Ovary (tissue), 10 donors: ENCODE results near the gene ARPIN. TPM values are rescaled to one million over a fixed set of nuclear protein-coding genes. Genes with fewer than 3 reads are reported as not detected.
A peak's percentile ranks its signal among the peaks of the same experiment; 100 is the strongest.
"Not testable (repeated sequence)": the region's sequence is repeated elsewhere in the genome, so short reads cannot be mapped to it uniquely, and the experiment has no call there.

Experiments
- DNase-seq, 5 donors: peaks; one replicate each; pipeline ENCODE4 v3.0.0-alpha.2; 2019 to 2020
- H3K27ac ChIP-seq, 2 donors: fragments of 200-600 bp; one replicate each; pipeline versions ENCODE4 v1.5.1 to v1.8.0; 2019 to 2022
- H3K27me3 ChIP-seq: fragments of 200-600 bp; one replicate; pipeline ENCODE4 v1.8.0; 2022
- H3K36me3 ChIP-seq: fragments of 200-600 bp; sonication (generic); one replicate; pipeline ENCODE4 v1.5.1; 2019
- H3K4me1 ChIP-seq: one replicate; pipeline ENCODE4 v1.8.1; 2013; ENCODE audit warnings: mild to moderate bottlenecking, moderate library complexity; ENCODE audit not compliant: insufficient read depth
- H3K4me3 ChIP-seq: fragments of 200-600 bp; sonication (generic); one replicate; pipeline ENCODE4 v1.5.1; 2017
- H3K9me3 ChIP-seq, 2 donors: fragments of 200-600 bp in 1 of 2; sonication (generic) in 1 of 2; one replicate each; pipeline versions ENCODE4 v1.5.1 to v1.8.1; 2013 to 2019; ENCODE audit warnings: mild to moderate bottlenecking in 1 of 2, moderate library complexity in 1 of 2
- EP300 ChIP-seq: sonication (generic); formaldehyde crosslinking; IDR thresholded peaks from one replicate; pipeline ENCODE4 v1.6.1; 2017; ENCODE audit warnings: antibody characterized with exemption
- POLR2A ChIP-seq: fragments of 450-650 bp; IDR thresholded peaks from one replicate; pipeline ENCODE4 v1.6.1; 2017; ENCODE audit warnings: antibody characterized with exemption, mild to moderate bottlenecking, moderate library complexity
- WGBS, 3 donors: extraction: QIAGEN DNeasy Blood & Tissue Kit in 1 of 3; methylation state at CpG; one replicate each; pipeline versions ENCODE4 v1.1.5 to v1.1.7; 2013 to 2017; 5-methylcytosine and 5-hydroxymethylcytosine counted together
- intact Hi-C, 4 donors: fragments of 100-400 bp; cut with DNase I; formaldehyde crosslinking; loops; one replicate each; pipeline versions ENCODE4 v1.11.0 to v1.15.1; 2022 to 2023
- long read RNA-seq, 3 donors: library from polyadenylated mRNA in 2 of 3; unstranded in 2 of 3; transcript quantifications; one replicate each; pipeline ENCODE4 v2.0.0 and lab custom pipeline, GENCODE V29; 2021 to 2026
- polyA plus RNA-seq, 2 donors: library from polyadenylated mRNA; stranded (reverse); fragments of 200-250 nt in 1 of 2; fragments of 350-450 nt in 1 of 2; fragmentation: Illumina TruSeq in 1 of 2; extraction: RNeasy Lipid Tissue Mini Kit (QIAGEN cat#74804) in 1 of 2; gene quantifications; one replicate each; pipeline ENCODE4 v1.2.3, GENCODE V29; 2013 to 2014
- total RNA-seq, 7 donors: library from RNA; depleted of rRNA in 2 of 7; stranded (reverse); fragments of >200 nt in 2 of 7; fragmentation: NEBNext Ultra II Directional in 3 of 7; extraction: Animal tissue kit (Norgen Biotek cat#: 25700) in 3 of 7; gene quantifications; one replicate each; pipeline versions ENCODE4 v1.1.0 to v1.2.4, GENCODE V29; 2016 to 2023
- TF ChIP-seq, protein P1 (sequence below), 3 donors: fragments of 450-650 bp in 2 of 3; fragments of 200-600 bp in 1 of 3; IDR thresholded peaks; one replicate each; pipeline versions ENCODE4 v1.5.1 to v1.8.0; 2016 to 2022; ENCODE audit warnings: antibody characterized with exemption in 3 of 3, mild to moderate bottlenecking in 1 of 3
- donor health status: DM: no; HTN: no; CAD: no; lungs with moderate emphysema.
- donor health status: DM: no; HTN: no; CAD: no.
- donor health status: Bipolar disorder and iron deficiency.
- donor health status: DM: yes; HTN: yes; CAD: no.
- donor health status: DM: no; HTN: no; CAD: no.
- donor health status: DM: yes; HTN: yes; CAD: no.

Gene ARPIN
- total RNA-seq, result 10 to 100 TPM; 14.2 to 36.5 (median 30.8) TPM
- polyA plus RNA-seq, result 10 to 100 TPM; 17.0 to 28.3 TPM
- long read RNA-seq, donor 1, full-length matches to known transcripts, result 48 of 61 reads
- long read RNA-seq, donor 1, partial matches to known transcripts, result 2 of 61 reads
- long read RNA-seq, donor 1, other reads (novel, unspliced or antisense), result 11 of 61 reads
- long read RNA-seq, donor 2, full-length matches to known transcripts, result 7 of 7 reads
- long read RNA-seq, donor 2, partial matches to known transcripts, result 0 of 7 reads
- long read RNA-seq, donor 2, other reads (novel, unspliced or antisense), result 0 of 7 reads
- long read RNA-seq, donor 3, full-length matches to known transcripts, result 16 of 31 reads
- long read RNA-seq, donor 3, partial matches to known transcripts, result 4 of 31 reads
- long read RNA-seq, donor 3, other reads (novel, unspliced or antisense), result 11 of 31 reads

- Histone ChIP-seq H3K27me3 (no peaks in the 10 kb centered on the region), H3K27ac (peak within 1 kb of the TSS; percentile 32 to 64), H3K36me3 (no peaks in the 10 kb centered on the region), H3K4me3 (peak within 1 kb of the TSS; percentile 97), H3K9me3 (no peaks in the 10 kb centered on the region), H3K4me1 (peaks cover 4% of the 10 kb centered on the region)
- peak; percentile 46 to 75 (median 53) for DNase-seq
- WGBS, 3 donors, result 6 to 13% (median 6%) methylated on average over 28 to 57 of the region's 57 CpGs
- intact Hi-C loops, result loop anchor here in 1 of 4 donors (5.0 kb wide), 1 partner anchor 89 kb away; the partner anchor contains the start of gene ZNF710
- TF ChIP-seq EP300 (no peak), POLR2A (no peak)
- TF ChIP-seq, protein P1, sequence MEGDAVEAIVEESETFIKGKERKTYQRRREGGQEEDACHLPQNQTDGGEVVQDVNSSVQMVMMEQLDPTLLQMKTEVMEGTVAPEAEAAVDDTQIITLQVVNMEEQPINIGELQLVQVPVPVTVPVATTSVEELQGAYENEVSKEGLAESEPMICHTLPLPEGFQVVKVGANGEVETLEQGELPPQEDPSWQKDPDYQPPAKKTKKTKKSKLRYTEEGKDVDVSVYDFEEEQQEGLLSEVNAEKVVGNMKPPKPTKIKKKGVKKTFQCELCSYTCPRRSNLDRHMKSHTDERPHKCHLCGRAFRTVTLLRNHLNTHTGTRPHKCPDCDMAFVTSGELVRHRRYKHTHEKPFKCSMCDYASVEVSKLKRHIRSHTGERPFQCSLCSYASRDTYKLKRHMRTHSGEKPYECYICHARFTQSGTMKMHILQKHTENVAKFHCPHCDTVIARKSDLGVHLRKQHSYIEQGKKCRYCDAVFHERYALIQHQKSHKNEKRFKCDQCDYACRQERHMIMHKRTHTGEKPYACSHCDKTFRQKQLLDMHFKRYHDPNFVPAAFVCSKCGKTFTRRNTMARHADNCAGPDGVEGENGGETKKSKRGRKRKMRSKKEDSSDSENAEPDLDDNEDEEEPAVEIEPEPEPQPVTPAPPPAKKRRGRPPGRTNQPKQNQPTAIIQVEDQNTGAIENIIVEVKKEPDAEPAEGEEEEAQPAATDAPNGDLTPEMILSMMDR (IDR thresholded peaks at IDR 0.05), result peak in 1 of 3 donors; percentile 20
These were observed at the start of gene ARPIN for GRCh38 chr15:89912674-89913396. Gene ARPIN, minus strand, starts transcription at chr15:89912952. Its CDS starts 117 bp downstream, at chr15:89912835.

- H3K4me1 ChIP-seq, result no peaks in the 10 kb centered on the region
- no peak overlapping the region for H3K27ac ChIP-seq
- no peaks in the 10 kb centered on the region for H3K9me3 ChIP-seq
- intact Hi-C loops, result no loop called here
- no peak for TF ChIP-seq POLR2A
- TF ChIP-seq, protein P1 (IDR thresholded peaks at IDR 0.05), result no peak
- no peak for TF ChIP-seq EP300
- H3K27me3 ChIP-seq, result no peaks in the 10 kb centered on the region
- H3K36me3 ChIP-seq, result no peaks in the 10 kb centered on the region
- 63 to 74% (median 68%) methylated on average over 18 of the region's 18 CpGs for WGBS, 3 donors
- H3K4me3 ChIP-seq, result no peak overlapping the region
- peak in 3 of 5 donors; percentile 17 to 34 (median 19) for DNase-seq
These were observed 45.5 kb upstream of the ARPIN start for GRCh38 chr15:89958107-89958805.

GRCh38 chr15:89955449-89955998 is 42.8 kb upstream of the ARPIN start:
- intact Hi-C loops, H3K27me3 ChIP-seq, H3K4me1 ChIP-seq, H3K4me3 ChIP-seq, H3K9me3 ChIP-seq, DNase-seq, H3K36me3 ChIP-seq, H3K27ac ChIP-seq: not testable (repeated sequence)
- WGBS, 3 donors, result 91 to 93% (median 91%) methylated on average over 13 of the region's 13 CpGs

- no peaks in the 10 kb centered on the region for H3K9me3 ChIP-seq
- TF ChIP-seq EP300 (no peak), POLR2A (no peak)
- TF ChIP-seq, protein P1 (IDR thresholded peaks at IDR 0.05), result no peak
- 63 to 67% (median 67%) methylated on average over 3 of the region's 3 CpGs for WGBS, 3 donors
These were observed 41.8 kb upstream of the ARPIN start for GRCh38 chr15:89954541-89954940.

More at GRCh38 chr15:89954541-89954940, 41.8 kb upstream of the ARPIN start:
- intact Hi-C loops, result no loop called here
- DNase-seq, result no peak
- Histone ChIP-seq H3K27me3 (no peaks in the 10 kb centered on the region), H3K4me1 (no peaks in the 10 kb centered on the region), H3K27ac (no peak overlapping the region), H3K36me3 (no peaks in the 10 kb centered on the region), H3K4me3 (no peak overlapping the region)
